HG03571 (cell line): ENCODE results near the gene NME7.

ENCODE experiments used
- ATAC-seq: cut with Tn5 transposase; IDR thresholded peaks from one replicate; pipeline ENCODE4 v1.9.1; 2021; ENCODE audit not compliant: unreplicated experiment

NME7 gene

GRCh38 chr1:169087876-169088275 lies 279.7 kb downstream of the NME7 start:
- ATAC-seq, result no peak

DNA sequence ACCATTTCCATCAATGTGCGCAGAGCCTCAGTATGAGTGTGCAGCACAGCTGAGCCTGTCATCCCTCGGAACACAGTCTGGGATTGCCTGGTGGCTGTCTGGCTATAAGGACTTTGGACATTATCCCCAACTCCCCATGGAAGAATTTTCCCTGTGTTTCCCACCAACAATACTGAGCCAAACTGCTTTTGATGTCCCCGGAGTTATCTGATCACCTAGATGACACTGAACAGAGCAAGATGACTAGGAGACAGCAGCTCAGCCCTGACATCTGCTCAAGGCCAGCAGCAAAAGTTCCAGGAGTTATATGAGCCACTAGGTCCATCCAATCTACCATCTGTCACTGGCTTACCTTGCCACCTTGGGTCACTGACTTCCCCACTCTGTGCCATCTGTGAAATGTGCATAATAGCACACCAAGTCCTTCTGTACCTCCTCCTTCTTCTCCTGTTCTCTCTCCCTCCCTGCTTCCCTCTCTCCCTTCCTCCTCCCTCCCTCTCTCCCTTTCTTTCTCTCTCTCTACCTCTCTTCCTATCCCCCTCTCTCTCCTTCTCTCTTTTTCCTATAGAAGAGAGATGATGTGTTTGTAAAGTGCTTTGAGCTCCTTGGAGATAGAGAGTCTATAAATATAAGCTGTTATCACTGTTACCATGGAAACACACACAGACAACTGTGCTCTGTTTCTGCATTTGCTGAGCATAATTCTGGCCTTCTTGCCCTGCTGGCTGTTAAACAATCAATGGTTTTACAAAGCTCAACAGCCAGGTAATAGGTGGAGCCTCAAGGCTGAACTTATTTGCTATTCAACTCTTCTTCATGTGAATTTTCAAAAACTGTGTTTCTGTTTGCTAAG lies 280.8 kb downstream of the NME7 start:
- no peak for ATAC-seq

- no peak for ATAC-seq
Observed at GRCh38 chr1:169085911-169086310, 281.7 kb downstream of the NME7 start.
